HepG2 (cell line): ENCODE measurements around the gene TUT7. TPM values are rescaled to one million over a fixed set of nuclear protein-coding genes. Genes with fewer than 3 reads are reported as not detected.

Source experiments
- ATAC-seq: fragments of 200-7000 bp; cut with Tn5 transposase; 3 replicates; pipeline ENCODE4 v1.9.1; 2020; ENCODE audit warnings: mild to moderate bottlenecking, moderate library complexity
- BruUV-seq: library from RNA; stranded (reverse); fragments of 400-500 nt; replicated peaks from 2 replicates; lab custom pipeline; 2021; lab: Mats Ljungman, UMichigan
- CTCF ChIA-PET: fragments of 300-600 bp; formaldehyde crosslinking; extraction: SDS; loops from one replicate; lab custom pipeline; 2021; ENCODE audit warnings: low total read pairs, inconsistent platforms, low intra/inter-chr PET ratio; lab: Yijun Ruan, JAX
- POLR2A ChIA-PET: fragments of 350-600 bp; sonication (Branson Sonifier 250); formaldehyde crosslinking; loops from one replicate; lab custom pipeline; 2020; ENCODE audit warnings: antibody characterized with exemption, inconsistent platforms; lab: Yijun Ruan, JAX
- DNase-seq: peaks from one replicate; pipeline ENCODE4 v3.0.0-alpha.2; 2015; ENCODE audit warnings: low spot score
- FAIRE-seq: peaks from 3 replicates; lab custom pipeline; 2011; peaks lifted over from hg19 to GRCh38; lab: Jason Lieb, UNC
- H2AFZ ChIP-seq: one replicate; pipeline ENCODE4 v1.6.1; 2011; ENCODE audit warnings: low read length, inconsistent platforms
- H3K27ac ChIP-seq: fragments of 300-600 bp; 3 replicates; pipeline ENCODE4 v1.8.0; 2011; ENCODE audit warnings: mixed run types, mild to moderate bottlenecking, mixed read lengths, low read length, inconsistent platforms; ENCODE audit not compliant: insufficient read depth; ENCODE audit errors: extremely low read length
- H3K27me3 ChIP-seq, 2 experiments: fragments of 200-600 bp in 1 of 2; 2 replicates in 1 of 2; 3 replicates in 1 of 2; pipeline versions ENCODE4 v1.6.0 to v1.8.0; 2011; ENCODE audit warnings: low read length in 2 of 2, mild to moderate bottlenecking in 2 of 2, moderate library complexity in 2 of 2, inconsistent platforms in 1 of 2; ENCODE audit not compliant: insufficient read depth in 2 of 2, control insufficient read depth in 1 of 2
- H3K36me3 ChIP-seq, 2 experiments: fragments of 200-600 bp in 1 of 2; replicated peaks in 1 of 2; 2 replicates in 1 of 2; 3 replicates in 1 of 2; pipeline versions ENCODE4 v1.5.1 to v1.8.0; 2011; ENCODE audit warnings: low read length in 2 of 2, inconsistent platforms in 1 of 2; ENCODE audit not compliant: insufficient read depth in 2 of 2, control insufficient read depth in 1 of 2
- H3K4me1 ChIP-seq: 2 replicates; pipeline ENCODE4 v1.5.1; 2012; ENCODE audit warnings: low read length, inconsistent platforms; ENCODE audit not compliant: insufficient read depth
- H3K4me2 ChIP-seq: 2 replicates; pipeline ENCODE4 v1.6.0; 2011; ENCODE audit warnings: low read depth, low read length, inconsistent platforms
- H3K4me3 ChIP-seq, 3 experiments: fragments of 200-600 bp in 1 of 3; sonication (generic), shearing (Covaris generic) in 1 of 3; replicated peaks in 1 of 3; 2 replicates each; pipeline ENCODE4 v1.5.1; 2011 to 2016; ENCODE audit warnings: low read length in 3 of 3, inconsistent platforms in 2 of 3, low read depth in 2 of 3, mild to moderate bottlenecking in 2 of 3, control low read depth in 1 of 3, mixed read lengths in 1 of 3; ENCODE audit not compliant: insufficient read depth in 1 of 3
- H3K79me2 ChIP-seq: one replicate; pipeline ENCODE4 v1.6.1; 2011; ENCODE audit warnings: low read length, inconsistent platforms; ENCODE audit not compliant: insufficient read depth
- H3K9ac ChIP-seq: 2 replicates; pipeline ENCODE4 v1.6.0; 2011; ENCODE audit warnings: mild to moderate bottlenecking, low read depth, low read length, inconsistent platforms; ENCODE audit not compliant: insufficient read depth
- H3K9me3 ChIP-seq: 2 replicates; pipeline ENCODE4 v1.5.1; 2012; ENCODE audit warnings: mild to moderate bottlenecking, low read length
- H4K20me1 ChIP-seq: 2 replicates; pipeline ENCODE4 v1.6.0; 2011; ENCODE audit warnings: inconsistent platforms, mild to moderate bottlenecking, low read length, moderate library complexity; ENCODE audit not compliant: insufficient read depth
- BORCS8-MEF2B ChIP-seq: sonication (generic); formaldehyde crosslinking; IDR thresholded peaks from 2 replicates; pipeline ENCODE4 v1.8.0; 2022; ENCODE audit warnings: mild to moderate bottlenecking, missing genetic modification reagents
- RCOR2 ChIP-seq: IDR thresholded peaks from 2 replicates; pipeline ENCODE4 v1.6.1; 2016; ENCODE audit warnings: missing biosample characterization, missing genetic modification reagents
- SMARCE1 ChIP-seq: fragments of 450-650 bp; IDR thresholded peaks from 2 replicates; pipeline ENCODE4 v1.6.1; 2017; ENCODE audit warnings: borderline replicate concordance
- STAG1 ChIP-seq: sonication (generic); formaldehyde crosslinking; IDR thresholded peaks from 2 replicates; pipeline ENCODE4 v1.4.0; 2020; ENCODE audit warnings: missing genetic modification reagents
- U2AF2 ChIP-seq: fragments of 200-400 bp; formaldehyde crosslinking; IDR thresholded peaks from 2 replicates; pipeline ENCODE4 v1.6.1; 2017; ENCODE audit warnings: low read depth, mild to moderate bottlenecking, low read length
- ZBTB8A ChIP-seq: sonication (generic); formaldehyde crosslinking; IDR thresholded peaks from 2 replicates; pipeline ENCODE4 v1.4.0; 2020; ENCODE audit warnings: mild to moderate bottlenecking, low read depth, missing genetic modification reagents, borderline replicate concordance
- ZNF33A ChIP-seq: sonication (generic); formaldehyde crosslinking; IDR thresholded peaks from 2 replicates; pipeline ENCODE4 v1.5.1; 2020; ENCODE audit warnings: missing genetic modification reagents, mild to moderate bottlenecking, moderate library complexity, borderline replicate concordance
- ZNF619 ChIP-seq: sonication (generic); formaldehyde crosslinking; IDR thresholded peaks from 2 replicates; pipeline ENCODE4 v1.4.0; 2020; ENCODE audit warnings: mild to moderate bottlenecking, missing genetic modification reagents
- ZNF777 ChIP-seq: sonication (generic); formaldehyde crosslinking; IDR thresholded peaks from 2 replicates; pipeline ENCODE4 v1.4.0; 2020; ENCODE audit warnings: missing genetic modification reagents
- ZSCAN12 ChIP-seq: sonication (generic); formaldehyde crosslinking; IDR thresholded peaks from 2 replicates; pipeline ENCODE4 v1.9.0; 2021; ENCODE audit warnings: mild to moderate bottlenecking, missing genetic modification reagents
- WGBS: methylation state at CpG from one replicate; pipeline ENCODE4 v1.1.6; 2017; ENCODE audit warnings: low lambda C conversion rate; 5-methylcytosine and 5-hydroxymethylcytosine counted together
- in situ Hi-C: cut with HindIII; loops from 2 replicates; pipeline ENCODE4 v1.10.0; 2017; ENCODE audit warnings: low pct_unique_long_range_greater_than_20kb; ENCODE audit not compliant: extremely low pct_ligation_motif_present
- intact Hi-C: fragments of 100-400 bp; cut with micrococcal nuclease; formaldehyde crosslinking; loops from one replicate; pipeline ENCODE4 v1.10.0; 2022; ENCODE audit not compliant: unreplicated experiment
- polyA plus RNA-seq, 8 experiments: library from polyadenylated mRNA; depleted of rRNA in 3 of 8; stranded (reverse) in 7 of 8; unstranded in 1 of 8; fragments of >200 nt; fragmentation: Illumina TruSeq in 4 of 8; extraction: Trizol in 4 of 8; gene quantifications; 2 replicates each; pipeline versions ENCODE4 v1.2.1 to v1.2.3, GENCODE V29; 2011 to 2016; ENCODE audit warnings: low read depth in 4 of 8, missing spikeins in 1 of 8, mixed read lengths in 1 of 8; ENCODE audit not compliant: insufficient read depth in 1 of 8
- total RNA-seq, 5 experiments: library from RNA; depleted of rRNA; stranded (reverse); fragments of >200 nt; fragmentation: Illumina TruSeq; extraction: Trizol; gene quantifications; 2 replicates each; pipeline ENCODE4 v1.2.3, GENCODE V29; 2016; ENCODE audit warnings: low read depth in 1 of 5
- TF ChIP-seq, protein P1 (sequence below), 2 experiments: fragments of 450-650 bp in 1 of 2; sonication (generic) in 1 of 2; formaldehyde crosslinking in 1 of 2; IDR thresholded peaks; 2 replicates each; pipeline versions ENCODE4 v1.6.1 to v1.8.0; 2016 to 2022; ENCODE audit warnings: antibody characterized with exemption in 1 of 2, mild to moderate bottlenecking in 1 of 2, missing genetic modification reagents in 1 of 2
- TF ChIP-seq, protein P2 (sequence below): sonication (generic); formaldehyde crosslinking; IDR thresholded peaks from 2 replicates; pipeline ENCODE4 v1.4.0; 2020; ENCODE audit warnings: missing genetic modification reagents, mild to moderate bottlenecking, borderline replicate concordance

The TUT7 gene
- total and polyA plus RNA-seq, 2 of the 13 experiments (the other 11 are each of a cell fraction or from before 2014, with no cell fraction given), result 12.0 to 19.4 TPM

DNA sequence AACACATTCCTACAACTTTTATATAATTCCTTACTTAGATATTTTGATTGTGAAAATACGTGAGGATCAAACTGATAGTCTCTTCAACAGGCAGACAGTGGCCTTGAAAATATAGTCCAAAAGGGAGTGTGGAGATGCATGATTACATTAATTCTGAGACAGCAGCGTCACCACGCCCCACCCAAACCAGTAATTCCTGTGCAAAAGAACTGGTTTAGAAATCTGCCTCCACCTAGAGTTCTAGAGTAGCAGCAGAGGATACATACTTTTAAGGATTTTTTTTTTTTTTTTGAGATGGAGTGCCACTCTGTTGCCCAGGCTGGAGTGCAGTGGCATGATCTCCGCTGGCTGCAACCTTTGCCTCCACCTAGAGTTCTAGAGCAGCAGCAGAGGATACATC is 1.6 kb upstream of the TUT7 start:
- H3K4me2 ChIP-seq, result no peak overlapping the region
- H3K27me3 ChIP-seq, result no peaks in the 10 kb centered on the region; a peak in 1 of 5 replicates
- in situ Hi-C loops (no loop called here), intact Hi-C loops (loop anchor here (2.0 kb wide), 2 partner anchors 19 to 49 kb away; no protein-coding TSS in a partner anchor)
- FAIRE-seq, result no peak
- no peaks in the 10 kb centered on the region for H3K9me3 ChIP-seq
- no peak overlapping the region for H3K27ac ChIP-seq
- H4K20me1 ChIP-seq, result no peaks in the 10 kb centered on the region; the same call in 1 of the 2 replicates
- 86% methylated on average over 4 of the region's 4 CpGs for WGBS
- no peak for DNase-seq
- no peak overlapping the region for H3K4me3 ChIP-seq
- ChIA-PET CTCF (no interaction called here), POLR2A (no interaction called here)
- no peak overlapping the region for H3K9ac ChIP-seq
- peaks cover 31% of the 10 kb centered on the region for H3K79me2 ChIP-seq
- BruUV-seq, result no TSS peak
- no peaks in the 10 kb centered on the region for H3K36me3 ChIP-seq
- no peak overlapping the region for H2AFZ ChIP-seq
- H3K4me1 ChIP-seq, result peaks cover 37% of the 10 kb centered on the region
- no peak for ATAC-seq
- TF ChIP-seq SMARCE1 (no peak), ZNF33A (CRISPR knock-in tag) (no peak), ZBTB8A (CRISPR knock-in tag) (no peak), BORCS8-MEF2B (no peak), ZSCAN12 (CRISPR knock-in tag) (no peak), RCOR2 (CRISPR knock-in tag) (no peak), STAG1 (CRISPR knock-in tag) (peak; percentile 11; the same call in 1 of the 2 replicates), ZNF777 (no peak), ZNF619 (CRISPR knock-in tag) (no peak), U2AF2 (no peak)
- TF ChIP-seq, protein P1, sequence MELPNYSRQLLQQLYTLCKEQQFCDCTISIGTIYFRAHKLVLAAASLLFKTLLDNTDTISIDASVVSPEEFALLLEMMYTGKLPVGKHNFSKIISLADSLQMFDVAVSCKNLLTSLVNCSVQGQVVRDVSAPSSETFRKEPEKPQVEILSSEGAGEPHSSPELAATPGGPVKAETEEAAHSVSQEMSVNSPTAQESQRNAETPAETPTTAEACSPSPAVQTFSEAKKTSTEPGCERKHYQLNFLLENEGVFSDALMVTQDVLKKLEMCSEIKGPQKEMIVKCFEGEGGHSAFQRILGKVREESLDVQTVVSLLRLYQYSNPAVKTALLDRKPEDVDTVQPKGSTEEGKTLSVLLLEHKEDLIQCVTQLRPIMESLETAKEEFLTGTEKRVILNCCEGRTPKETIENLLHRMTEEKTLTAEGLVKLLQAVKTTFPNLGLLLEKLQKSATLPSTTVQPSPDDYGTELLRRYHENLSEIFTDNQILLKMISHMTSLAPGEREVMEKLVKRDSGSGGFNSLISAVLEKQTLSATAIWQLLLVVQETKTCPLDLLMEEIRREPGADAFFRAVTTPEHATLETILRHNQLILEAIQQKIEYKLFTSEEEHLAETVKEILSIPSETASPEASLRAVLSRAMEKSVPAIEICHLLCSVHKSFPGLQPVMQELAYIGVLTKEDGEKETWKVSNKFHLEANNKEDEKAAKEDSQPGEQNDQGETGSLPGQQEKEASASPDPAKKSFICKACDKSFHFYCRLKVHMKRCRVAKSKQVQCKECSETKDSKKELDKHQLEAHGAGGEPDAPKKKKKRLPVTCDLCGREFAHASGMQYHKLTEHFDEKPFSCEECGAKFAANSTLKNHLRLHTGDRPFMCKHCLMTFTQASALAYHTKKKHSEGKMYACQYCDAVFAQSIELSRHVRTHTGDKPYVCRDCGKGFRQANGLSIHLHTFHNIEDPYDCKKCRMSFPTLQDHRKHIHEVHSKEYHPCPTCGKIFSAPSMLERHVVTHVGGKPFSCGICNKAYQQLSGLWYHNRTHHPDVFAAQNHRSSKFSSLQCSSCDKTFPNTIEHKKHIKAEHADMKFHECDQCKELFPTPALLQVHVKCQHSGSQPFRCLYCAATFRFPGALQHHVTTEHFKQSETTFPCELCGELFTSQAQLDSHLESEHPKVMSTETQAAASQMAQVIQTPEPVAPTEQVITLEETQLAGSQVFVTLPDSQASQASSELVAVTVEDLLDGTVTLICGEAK (IDR thresholded peaks at IDR 0.05), result no peak
- TF ChIP-seq, protein P1 (CRISPR knock-in tag; IDR thresholded peaks at IDR 0.05), result no peak
- TF ChIP-seq, protein P2, sequence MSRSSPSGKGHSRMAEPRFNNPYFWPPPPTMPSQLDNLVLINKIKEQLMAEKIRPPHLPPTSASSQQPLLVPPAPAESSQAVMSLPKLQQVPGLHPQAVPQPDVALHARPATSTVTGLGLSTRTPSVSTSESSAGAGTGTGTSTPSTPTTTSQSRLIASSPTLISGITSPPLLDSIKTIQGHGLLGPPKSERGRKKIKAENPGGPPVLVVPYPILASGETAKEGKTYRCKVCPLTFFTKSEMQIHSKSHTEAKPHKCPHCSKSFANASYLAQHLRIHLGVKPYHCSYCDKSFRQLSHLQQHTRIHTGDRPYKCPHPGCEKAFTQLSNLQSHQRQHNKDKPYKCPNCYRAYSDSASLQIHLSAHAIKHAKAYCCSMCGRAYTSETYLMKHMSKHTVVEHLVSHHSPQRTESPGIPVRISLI, result peak; percentile 13; the same call in 1 of the 2 replicates
